Fibroblast of upper back skin (primary cell): ENCODE results near the gene SRSF5.
A peak's percentile ranks its signal among the peaks of the same experiment; 100 is the strongest.
"Not testable (repeated sequence)": the region's sequence is repeated elsewhere in the genome, so short reads cannot be mapped to it uniquely, and the experiment has no call there.

Experiments used
- DNase-seq: peaks from one replicate; pipeline ENCODE4 v3.0.0-alpha.2; 2013

Gene SRSF5

DNA sequence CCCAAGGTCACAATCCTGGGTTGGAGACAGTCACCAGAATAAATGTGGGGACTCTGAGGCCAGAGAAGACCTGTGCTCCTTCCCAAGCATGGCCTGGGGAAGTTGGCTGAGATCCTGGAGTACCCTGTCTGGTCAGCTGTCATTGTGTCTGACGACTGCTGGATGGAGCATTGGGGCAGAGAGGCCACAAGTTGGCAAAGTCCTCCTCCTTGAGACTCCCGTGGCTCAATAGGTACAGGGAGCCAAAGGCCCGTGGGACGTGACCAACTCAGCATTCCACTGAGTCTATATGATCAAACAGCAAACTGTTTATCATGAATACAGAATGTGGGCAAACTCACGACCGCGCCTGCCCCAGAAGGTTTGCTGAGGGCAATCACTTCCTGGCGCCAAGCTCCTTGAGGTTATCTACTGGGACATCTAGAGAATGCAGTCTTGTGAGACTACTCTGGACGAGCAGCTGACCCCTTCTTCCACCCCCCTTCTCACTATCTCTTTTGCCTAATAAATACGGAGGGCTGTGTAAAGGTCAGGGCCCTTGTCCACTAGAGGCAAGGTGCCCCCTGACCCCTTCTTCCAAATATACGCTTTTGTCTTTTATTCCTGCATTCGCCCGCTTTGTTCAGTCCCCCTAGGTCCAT is 44.4 kb downstream of the SRSF5 start:
- DNase-seq: no peak

- DNase-seq: no peak
Observed at GRCh38 chr14:69811868-69812252, 44.9 kb downstream of the SRSF5 start.

DNA sequence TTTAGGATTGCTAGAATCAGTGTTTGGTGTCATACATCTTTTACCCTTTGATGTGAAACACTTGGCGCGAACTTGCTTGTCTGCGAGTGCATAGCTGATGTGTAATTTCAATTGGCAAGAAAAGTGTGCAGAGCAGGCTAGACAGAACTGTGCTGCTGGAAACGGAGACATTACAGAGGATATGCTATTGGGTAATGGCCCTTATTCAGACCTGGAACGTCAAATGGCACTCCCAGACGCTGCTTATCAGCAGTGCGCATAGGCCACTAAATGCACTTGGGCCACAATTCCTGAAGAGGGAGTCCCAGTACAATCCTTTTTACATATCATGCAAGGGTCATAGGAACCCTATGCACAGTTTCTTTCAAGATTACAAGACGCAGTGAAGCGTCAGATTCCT is 45.8 kb downstream of the SRSF5 start:
- DNase-seq: no peak

GRCh38 chr14:69813346-69813745 is 46.4 kb downstream of the SRSF5 start:
- DNase-seq: not testable (repeated sequence)

GRCh38 chr14:69814397-69814796 is 47.5 kb downstream of the SRSF5 start:
- no peak for DNase-seq

GRCh38 chr14:69815556-69815955 is 48.6 kb downstream of the SRSF5 start:
- no peak for DNase-seq

- DNase-seq: no peak
Observed at GRCh38 chr14:69816216-69816615, 49.3 kb downstream of the SRSF5 start.

DNA sequence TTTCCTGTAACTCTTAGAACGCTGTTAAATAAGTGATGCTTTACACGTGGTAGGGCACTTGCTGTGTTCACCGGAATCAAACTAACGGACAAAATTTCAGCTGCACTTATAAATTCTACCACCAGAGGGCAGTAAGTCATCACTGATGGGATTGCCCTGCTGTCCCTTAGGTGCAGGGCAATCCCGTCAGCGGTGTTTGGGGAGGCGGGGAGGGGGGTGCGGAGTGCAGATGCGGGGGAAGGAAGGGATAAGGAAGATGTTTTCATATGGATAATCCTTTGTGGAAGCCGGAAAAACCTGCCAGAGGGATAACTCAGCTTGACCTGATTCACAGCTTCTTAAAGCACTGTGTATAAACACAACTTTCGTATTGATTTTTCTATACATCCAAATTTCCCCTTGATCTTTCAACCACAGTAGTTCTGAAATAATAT is 51.8 kb downstream of the SRSF5 start:
- DNase-seq: peak; percentile 59

- DNase-seq: no peak
Observed at GRCh38 chr14:69819607-69820006, 52.7 kb downstream of the SRSF5 start.

DNA sequence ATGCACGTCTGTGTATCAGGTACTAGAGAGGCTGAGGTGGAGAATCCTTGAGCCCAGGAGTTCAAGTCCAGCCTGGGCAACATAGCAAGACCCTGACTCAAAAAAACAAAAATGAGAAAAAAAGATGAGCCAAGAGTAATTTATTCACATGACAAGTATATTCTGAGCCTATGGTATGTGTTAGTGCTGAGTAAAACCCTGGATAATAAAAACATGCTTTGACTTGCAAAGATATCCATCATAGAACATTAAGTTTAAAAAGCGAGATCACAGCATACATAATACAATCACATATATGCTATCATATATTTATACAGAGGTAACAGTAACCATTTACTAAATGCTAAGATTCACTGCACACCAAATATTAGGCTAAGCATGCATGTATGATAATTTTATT is 54.0 kb downstream of the SRSF5 start:
- no peak for DNase-seq
